Measurements from ENCODE around the gene DAGLB.

DNA sequence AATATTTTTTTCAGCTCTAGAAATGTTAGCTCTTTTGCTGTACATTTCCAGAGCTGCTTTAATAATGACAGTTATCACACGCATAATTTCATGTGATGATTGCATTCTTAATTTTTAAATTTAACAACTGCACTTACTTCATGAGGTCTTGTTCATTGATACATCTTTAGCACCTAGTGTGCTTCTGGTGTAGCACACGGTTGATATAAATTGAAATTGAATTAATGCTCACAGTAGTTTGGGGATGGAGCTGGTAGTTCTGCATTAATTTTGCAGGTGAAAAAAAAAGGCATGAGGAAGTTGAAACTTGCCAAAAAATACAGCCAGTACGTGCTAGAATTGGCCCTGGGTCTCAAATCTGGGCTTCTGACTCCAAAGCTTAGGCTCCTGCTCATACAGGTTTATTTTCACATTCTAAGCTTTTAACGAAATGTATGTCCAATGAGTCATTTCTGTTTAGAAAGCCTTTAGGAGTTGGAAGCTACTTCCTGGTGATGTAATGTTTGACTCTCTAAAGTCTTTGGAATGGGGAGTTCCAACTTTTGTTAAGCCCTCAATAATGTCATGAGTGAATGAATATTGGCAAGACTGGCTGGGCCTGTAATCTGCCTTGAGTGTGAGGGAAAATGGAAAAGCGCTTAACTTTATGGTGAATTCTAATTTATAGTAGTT, 62.5 kb downstream of the DAGLB start:
- TF ChIP-seq, protein P1, sequence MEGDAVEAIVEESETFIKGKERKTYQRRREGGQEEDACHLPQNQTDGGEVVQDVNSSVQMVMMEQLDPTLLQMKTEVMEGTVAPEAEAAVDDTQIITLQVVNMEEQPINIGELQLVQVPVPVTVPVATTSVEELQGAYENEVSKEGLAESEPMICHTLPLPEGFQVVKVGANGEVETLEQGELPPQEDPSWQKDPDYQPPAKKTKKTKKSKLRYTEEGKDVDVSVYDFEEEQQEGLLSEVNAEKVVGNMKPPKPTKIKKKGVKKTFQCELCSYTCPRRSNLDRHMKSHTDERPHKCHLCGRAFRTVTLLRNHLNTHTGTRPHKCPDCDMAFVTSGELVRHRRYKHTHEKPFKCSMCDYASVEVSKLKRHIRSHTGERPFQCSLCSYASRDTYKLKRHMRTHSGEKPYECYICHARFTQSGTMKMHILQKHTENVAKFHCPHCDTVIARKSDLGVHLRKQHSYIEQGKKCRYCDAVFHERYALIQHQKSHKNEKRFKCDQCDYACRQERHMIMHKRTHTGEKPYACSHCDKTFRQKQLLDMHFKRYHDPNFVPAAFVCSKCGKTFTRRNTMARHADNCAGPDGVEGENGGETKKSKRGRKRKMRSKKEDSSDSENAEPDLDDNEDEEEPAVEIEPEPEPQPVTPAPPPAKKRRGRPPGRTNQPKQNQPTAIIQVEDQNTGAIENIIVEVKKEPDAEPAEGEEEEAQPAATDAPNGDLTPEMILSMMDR (IDR thresholded peaks at IDR 0.05), result no peak
- TF ChIP-seq POLR2A (IDR thresholded peaks at IDR 0.05), result no peak

Data from right lobe of liver (tissue), 4 donors.